Measurements from ENCODE around the gene TP53INP2.
A peak's percentile ranks its signal among the peaks of the same experiment; 100 is the strongest.
"Not testable (repeated sequence)": the region's sequence is repeated elsewhere in the genome, so short reads cannot be mapped to it uniquely, and the experiment has no call there.

TP53INP2 gene, protein sequence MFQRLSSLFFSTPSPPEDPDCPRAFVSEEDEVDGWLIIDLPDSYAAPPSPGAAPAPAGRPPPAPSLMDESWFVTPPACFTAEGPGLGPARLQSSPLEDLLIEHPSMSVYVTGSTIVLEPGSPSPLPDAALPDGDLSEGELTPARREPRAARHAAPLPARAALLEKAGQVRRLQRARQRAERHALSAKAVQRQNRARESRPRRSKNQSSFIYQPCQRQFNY

DNA sequence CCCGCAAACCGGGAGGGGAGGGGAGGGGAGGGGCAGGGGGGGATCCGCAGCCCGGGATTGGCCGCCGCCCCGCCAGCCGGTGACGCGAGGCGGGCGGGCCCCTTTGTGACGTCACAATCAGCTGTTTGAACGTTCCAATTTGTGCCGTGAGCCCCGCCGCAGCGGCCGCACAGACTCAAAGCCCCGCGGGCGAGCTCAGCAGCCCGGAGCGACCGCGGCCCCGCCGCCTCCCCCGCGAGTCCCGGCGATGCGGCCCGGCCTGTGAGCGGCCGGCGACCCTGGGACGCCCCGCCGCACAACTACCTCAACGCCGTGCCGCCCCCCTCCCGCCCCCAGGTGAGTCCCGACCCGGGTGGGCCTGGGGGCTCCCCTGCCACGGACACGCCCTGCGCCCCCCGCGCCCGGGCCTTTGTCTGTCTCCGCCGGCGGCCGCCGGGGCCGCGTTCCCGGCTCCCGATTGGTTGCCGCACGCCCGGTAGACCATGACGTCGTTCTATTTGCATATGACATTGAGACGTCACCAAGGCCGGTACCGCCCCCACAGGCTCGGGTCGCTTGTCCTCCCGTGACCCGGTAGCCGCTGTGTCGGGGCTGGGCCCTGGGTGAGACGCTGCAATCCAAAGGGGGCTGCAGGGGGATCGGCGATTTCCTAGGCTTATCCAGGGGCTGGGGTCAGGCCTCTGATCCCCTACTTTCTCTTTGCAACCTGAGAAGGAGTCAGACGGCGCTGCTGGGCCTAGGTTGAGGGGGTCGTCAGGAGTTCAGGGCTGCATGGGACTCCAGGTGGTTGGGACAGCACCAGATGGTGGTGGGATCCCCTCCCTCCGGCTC is at the start of gene TP53INP2:
TSS of gene TP53INP2 (plus strand) at position 168 of the 831 bp plus-strand sequence. CDS start 4,396 bp downstream, outside the sequence.
- peak; percentile 90 for DNase-seq

DNA sequence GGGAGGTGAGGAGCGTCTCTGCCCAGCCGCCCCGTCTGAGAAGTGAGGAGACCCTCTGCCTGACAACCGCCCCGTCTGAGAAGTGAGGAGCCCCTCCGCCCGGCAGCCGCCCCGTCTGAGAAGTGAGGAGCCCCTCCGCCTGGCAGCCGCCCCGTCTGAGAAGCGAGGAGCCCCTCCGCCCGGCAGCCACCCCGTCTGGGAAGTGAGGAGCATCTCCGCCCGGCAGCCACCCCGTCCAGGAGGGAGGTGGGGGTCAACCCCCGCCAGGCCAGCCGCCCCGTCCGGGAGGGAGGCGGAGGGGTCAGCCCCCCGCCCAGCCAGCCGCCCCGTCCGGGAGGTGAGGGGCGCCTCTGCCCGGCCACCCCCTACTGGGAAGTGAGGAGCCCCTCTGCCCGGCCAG is 45.5 kb upstream of the TP53INP2 start:
- not testable (repeated sequence) for DNase-seq

DNA sequence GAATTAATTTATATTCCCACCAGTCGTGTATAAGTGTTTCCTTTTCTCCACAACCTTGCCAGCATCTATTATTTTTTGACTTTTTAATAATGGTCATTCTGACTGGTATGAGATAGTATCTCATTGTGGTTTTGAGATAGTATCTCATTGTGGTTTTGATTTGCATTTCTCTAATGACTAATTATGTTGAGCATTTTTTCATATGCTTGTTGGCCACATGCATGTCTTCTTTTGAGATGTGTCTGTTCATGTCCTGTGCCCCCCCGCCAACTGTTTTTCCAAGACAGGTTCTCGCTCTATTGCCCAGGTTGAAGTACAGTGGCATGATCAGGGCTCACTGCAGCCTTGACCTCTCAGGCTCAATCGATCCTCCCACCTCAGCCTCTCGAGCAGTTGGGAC is 42.3 kb upstream of the TP53INP2 start:
- not testable (repeated sequence) for DNase-seq

DNA sequence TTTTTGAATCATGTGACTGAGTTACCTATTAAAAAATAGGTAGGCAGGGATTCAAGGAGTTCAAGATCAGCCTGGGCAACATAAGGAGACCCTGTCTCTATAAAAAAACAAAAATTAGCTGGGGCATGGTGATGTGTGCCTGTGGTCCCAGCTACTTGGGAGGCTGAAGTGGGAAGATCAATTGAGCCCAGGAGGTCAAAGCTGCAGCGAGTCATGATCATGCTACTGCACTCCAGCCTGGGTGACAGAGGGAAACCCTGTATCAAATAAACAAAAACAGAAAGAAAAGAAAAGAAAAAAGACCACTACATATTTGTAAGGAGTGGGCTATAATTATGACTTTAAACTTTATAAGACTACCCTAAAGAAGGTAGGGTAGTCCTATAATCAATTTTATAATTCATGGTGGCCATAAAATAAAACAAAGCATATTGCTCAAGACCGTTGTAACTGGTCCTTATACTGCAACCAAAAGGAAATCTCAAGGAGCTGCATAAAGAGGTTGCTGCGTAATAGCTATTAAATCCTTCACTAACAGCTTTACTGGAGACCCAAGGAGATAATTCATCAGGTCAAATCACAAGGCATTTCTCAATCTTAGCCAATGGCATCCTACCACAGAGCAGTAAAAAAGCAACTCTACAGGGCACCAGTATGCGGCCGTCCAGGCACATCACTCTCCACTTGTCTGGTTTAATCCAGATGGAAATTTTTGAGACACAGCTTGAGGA is 40.8 kb upstream of the TP53INP2 start:
- DNase-seq: no peak

DNA sequence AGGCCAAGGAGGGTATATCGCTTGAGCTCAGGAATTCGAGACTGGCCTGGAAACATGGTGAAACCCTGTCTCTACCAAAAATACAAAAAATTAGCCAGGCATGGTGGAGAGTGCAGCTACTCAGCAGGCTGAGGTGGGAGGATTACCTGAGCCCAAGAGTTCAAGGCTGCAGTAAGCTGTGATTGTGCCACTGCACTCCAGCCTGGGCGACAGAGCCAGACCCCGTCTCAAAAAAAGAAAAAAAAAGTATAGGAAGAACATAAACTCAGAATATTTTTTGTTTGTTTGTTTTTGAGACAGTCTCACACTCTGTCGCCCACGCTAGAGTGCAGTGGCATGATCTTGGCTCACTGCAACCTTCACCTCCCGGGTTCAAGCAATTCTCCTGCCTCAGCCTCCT is 39.4 kb upstream of the TP53INP2 start:
- DNase-seq: not testable (repeated sequence)

DNA sequence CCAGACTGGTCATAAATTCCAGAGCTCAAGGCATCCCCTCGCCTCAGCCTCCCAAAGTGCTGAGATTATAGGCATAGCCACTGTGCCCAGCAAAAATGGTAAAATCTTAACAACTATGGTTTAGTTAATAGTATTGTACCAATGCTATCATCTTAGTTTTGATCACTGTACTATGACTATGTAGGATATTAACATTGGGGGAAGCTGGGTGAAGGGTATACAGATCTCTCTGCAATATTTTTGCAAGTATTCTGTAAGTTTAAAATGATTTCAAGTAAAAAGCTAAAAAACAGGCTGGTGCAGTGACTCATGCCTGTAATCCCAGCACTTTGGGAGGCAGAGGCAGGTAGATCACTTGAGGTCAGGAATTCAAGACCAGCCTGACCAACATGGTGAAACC is 35.0 kb upstream of the TP53INP2 start:
- no peak for DNase-seq

DNA sequence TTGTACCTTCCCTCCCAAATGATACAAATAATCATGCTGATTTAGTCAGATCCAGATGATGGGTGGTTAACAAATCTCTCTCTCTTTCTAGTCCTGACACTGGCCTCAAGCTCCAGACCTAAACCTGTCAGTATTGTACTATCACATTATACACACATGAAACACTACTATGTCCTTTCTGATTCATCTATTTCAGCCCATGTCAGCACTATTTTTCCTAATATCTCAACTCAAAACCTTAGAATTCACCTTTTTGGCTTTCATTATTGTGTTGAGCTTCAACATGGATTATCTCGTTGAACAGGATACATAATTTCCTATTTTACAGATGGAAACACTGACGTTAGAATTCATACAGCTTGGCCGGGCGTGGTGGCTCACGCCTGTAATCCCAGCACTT is 30.7 kb upstream of the TP53INP2 start:
- DNase-seq: no peak

DNA sequence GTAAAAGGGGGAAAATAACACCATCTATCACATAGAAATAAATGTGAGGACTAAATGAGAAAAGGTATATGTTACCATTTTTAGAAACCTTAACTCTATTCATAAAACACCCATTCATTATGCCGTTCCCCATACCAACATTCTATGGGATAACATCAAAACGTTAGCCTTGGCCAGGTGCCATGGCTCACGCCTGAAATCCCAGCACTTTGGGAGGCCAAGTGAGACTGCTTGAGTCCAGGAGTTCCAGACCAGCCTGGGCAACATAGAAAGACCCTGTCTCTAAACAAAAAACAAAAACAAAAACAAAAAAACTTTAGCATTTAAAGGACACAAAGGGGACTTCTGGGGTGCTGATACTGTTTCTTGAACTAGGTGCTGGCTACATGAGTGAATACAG is 28.6 kb upstream of the TP53INP2 start:
- DNase-seq: no peak

DNA sequence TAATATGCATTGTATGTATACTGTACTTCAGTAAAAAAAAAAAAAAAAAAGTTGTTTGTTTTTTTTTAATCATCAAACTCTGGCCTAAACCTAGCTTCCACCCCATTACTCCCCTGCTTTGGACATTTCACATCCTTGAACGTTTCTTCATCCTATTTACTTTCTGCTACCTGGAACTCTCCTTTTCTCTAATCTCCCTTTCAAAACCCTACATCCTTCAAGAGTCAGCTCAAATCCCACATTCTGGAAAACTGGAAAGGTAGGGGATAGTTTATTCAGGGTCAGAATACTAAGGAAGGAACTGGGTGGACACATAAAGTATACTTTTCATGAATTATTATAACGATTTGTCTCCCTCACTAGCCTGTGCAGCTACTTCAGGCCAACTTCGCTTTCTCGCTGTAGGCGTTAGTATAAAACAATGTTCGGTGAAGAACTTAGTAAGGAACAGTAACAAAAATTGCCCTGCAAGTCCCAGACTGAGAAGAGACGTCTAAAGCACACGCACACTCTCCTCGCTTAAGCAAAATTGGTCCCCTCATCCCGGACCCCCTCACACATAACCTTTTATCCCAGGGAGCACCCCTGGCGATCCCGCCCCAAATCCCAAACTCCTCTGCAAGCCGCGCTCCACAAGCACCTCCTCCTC is 28.0 kb upstream of the TP53INP2 start:
- no peak for DNase-seq

DNA sequence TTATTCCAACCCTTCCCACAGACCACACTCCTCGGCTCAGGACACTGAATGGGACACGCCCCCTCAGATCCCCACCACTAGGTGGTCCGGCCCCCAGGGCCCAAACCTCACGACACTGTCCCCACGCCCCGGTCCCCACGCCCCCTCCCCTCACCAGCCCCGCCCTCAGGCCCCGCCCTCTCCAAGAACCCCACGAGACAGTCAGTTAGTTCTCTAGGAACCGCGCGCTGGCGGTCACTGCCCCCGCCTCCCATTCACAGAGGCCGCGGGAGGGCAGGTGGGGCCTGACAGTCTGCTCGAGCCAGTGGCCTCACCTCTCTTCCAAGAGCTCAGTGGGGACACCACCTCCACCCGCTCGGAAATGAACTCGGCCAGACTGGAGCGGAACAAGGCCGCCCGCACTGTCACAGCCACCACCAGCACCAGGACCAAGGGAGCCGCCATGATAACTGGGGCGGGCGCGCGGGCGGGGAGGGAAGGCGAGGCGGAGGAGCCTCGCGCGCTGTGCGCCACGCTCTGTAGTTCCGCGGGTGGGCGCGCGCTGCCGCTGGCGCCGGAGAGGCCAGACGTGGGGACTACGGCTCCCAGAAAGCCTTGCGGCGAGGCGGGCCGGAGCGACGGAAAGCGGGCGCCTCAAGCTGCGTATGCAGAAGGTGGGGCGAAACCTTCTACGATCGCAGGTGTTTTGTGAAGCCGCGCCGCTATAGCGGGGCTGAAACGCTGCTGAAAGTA is 27.3 kb upstream of the TP53INP2 start, which contains the start of gene PIGU:
TSS of gene PIGU (minus strand) at position 451 of the 732 bp plus-strand sequence. CDS start at position 444, 7 bp downstream.
- peak; percentile 95 for DNase-seq

DNA sequence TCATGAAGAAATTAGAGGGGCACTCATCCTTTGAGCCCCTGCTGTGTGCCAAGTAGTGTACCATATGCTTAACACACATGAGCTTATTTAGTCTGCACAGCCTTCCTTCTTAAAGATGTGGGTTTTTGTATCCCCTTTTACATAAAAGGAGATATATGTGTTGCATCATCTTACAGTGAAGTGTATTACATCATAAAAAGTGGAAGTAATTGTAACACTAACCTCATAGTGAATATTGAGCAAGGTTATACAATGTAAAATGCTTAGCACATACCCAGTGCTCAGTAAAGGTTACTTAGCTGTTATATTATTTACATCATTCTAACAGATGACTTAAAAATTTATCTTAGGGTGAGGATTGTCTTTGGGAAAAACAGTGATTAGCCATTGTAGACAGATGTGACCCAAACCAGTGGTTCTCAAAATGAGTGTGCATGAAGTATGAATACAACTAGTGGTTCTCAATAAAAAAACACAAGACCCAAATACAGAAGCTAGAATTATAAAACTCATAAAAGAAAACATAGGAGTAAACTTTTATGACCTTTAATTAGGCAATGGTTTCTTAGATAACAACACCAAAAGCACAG is 23.5 kb upstream of the TP53INP2 start:
- DNase-seq: peak; percentile 30

DNA sequence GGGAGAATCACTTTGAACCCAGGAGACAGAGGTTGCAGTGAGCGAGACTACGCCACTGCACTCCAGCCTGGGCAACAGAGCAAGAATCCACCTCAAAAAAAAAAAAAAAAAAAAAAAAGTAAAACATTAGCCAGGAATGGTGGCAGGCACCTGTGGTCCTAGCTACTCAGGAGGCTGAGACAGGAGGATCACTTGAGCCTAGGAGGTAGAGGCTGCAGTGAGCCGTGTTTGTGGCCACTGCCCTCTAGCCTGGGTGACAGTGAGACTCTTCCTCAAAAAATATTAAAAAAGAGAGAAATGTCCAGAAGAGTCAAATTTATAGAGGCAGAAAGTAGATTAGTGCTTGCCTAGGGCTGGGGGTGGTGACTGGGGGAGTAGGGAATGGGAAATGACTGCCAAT is 20.5 kb upstream of the TP53INP2 start:
- no peak for DNase-seq

DNA sequence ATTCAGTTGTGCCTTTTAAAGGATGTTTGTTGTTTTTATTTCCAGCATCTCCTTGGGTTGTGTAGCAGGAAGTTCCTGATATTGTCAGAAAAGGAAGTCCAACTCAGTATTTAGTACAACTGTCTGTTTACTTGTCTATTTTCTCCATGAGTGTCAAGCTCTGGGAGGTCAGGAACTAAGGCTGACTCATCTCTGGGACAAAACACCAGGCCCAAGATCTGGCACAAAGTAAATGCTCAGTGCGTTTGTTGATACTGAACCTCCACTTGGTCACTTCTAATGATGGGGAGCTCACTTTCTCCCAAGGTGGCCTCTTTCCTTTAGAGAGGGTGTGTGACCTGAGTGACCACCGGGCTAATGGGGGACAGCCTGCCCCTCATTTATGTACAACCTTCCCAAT is 14.7 kb upstream of the TP53INP2 start:
- DNase-seq: no peak

DNA sequence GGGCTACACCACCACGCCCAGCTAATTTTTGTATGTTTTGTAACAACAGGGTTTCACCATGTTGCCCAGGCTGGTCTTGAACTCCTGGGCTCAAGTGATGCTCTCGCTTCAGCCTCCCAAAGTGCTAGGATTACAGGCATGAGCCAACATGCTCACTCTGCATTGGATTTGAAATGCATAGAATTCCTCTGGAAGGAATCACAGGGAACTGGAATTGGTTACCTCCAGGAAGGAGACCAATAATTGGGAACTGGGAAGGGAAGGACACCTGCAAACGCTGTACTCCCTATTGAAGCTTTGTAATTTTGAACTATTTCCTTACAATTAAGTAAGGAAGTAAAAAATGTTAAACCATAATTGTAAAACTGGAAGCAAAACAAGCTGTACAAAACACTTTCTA is 12.3 kb upstream of the TP53INP2 start:
- no peak for DNase-seq

DNA sequence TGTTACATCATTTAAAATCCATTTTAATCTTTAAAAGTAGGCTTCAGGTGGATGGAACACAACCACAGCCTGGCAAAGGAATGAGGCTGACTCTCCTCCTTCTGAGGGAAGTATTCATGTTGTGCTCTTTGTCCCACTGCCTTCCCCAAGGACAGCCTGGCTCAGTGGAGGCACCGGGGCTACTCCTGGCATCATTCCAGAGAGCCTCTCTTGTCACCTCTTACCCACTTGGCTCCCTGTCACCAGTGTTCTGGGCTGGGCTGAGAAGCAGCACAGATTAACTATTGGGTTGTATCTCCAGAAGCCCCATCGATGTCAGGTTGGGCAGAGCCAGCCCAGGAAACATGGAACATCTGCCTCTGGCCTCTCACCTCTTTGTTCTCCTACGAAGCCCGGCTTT is 10.7 kb upstream of the TP53INP2 start:
- no peak for DNase-seq

DNA sequence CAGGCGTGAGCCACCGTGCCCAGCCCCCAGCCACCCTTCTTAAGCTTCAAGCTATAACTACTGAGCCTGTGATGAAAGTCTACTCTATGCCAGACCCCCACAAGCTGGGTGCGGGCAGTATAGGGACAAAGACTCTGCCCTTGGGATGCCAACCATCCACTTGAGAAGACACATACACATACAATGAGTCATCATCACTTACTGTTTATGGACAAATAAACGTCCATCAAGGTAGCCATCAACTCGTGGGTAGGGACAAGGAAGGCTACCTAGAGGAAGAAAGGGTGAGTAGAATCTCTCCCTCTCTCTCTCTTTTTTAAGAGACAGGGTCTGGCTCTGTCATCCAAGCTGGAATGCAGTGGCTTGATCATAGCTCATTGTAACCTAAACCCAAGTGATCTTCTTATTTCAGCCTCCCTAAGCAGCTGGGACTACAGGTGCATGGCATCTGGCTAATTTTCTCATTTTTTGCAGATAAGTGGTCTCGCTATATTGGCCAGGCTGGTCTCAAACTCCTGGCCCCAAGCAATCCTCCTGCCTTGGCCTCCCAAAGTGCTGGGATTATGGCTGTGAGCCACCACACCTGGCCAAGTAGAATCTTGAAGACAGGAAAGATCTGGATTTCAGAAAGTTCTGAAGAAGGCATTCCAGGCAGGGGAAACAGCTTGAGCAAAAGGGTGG is 2.6 kb upstream of the TP53INP2 start:
- no peak for DNase-seq

DNA sequence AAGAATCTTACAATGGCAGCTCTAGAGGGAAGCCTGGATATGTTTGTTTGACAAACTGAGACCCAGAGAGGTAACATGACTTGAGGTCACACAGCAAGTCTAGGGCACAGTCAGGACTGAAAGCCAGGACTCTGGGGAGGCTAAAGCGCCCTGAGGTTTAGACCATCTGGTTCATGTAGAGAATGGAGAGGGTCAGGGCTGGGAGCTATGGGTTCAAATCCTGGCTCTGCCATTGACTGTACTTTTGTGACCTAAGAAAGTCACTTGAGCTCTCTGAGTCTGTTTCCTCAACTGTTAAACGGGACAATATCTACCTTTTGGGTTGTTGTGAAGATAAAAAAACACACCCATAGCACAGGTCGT is 1.1 kb upstream of the TP53INP2 start:
- DNase-seq: no peak

DNA sequence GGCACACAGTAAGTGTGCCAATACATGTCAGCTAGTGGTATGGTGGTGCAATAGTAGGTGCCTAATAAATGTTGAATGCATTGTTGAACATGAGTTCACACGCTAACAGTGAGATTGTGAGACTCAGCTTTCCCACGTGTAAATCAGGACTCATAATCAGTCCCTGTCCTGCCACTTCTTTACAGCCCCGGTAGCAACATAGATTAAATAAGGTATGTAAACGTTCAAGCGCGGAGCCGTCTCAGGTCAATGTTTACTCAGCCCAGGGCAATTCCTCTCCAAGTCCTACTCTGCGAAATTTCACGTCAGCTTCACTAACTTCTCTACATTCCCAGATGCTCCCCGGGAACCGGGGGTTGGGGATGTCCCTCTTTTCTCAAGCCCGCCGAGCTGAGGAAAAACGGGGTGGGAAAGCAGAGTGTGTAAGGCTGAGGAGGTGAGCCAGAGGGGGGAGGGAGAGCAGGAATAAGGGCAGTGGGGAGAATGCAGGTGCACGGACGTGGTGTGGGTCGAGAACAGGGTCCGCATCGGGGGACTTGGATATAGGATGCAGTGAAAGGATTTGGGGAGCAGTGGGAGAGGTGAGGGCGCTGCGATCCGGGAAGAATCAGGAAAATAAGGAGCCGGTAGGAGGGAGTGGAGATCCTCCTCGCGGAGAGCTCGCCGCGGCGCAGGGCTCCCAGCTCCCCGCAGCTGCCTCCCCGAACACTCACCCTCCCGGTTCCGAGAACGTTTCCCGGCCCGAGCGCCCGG is 544 bp upstream of the TP53INP2 start:
- DNase-seq: peak; percentile 17

DNA sequence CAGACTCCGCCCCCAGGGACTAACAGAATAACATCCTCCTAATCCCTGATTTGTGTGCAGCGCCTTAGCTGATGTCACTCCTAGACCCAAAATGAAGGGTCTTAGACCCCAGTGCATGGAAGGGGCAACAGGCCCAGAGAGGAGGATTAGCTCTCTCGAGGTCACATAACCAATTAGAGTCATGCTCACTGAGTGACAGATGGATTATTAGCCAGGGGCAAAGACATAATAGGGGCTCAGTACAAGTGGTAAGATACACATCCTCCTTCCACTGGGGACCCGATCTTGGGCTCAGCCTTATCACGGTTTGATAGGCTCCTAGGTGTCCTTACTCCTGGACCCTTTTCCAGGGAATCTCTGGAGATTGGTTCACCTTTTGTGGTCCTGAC is 858 bp downstream of the TP53INP2 start:
- DNase-seq: no peak

DNA sequence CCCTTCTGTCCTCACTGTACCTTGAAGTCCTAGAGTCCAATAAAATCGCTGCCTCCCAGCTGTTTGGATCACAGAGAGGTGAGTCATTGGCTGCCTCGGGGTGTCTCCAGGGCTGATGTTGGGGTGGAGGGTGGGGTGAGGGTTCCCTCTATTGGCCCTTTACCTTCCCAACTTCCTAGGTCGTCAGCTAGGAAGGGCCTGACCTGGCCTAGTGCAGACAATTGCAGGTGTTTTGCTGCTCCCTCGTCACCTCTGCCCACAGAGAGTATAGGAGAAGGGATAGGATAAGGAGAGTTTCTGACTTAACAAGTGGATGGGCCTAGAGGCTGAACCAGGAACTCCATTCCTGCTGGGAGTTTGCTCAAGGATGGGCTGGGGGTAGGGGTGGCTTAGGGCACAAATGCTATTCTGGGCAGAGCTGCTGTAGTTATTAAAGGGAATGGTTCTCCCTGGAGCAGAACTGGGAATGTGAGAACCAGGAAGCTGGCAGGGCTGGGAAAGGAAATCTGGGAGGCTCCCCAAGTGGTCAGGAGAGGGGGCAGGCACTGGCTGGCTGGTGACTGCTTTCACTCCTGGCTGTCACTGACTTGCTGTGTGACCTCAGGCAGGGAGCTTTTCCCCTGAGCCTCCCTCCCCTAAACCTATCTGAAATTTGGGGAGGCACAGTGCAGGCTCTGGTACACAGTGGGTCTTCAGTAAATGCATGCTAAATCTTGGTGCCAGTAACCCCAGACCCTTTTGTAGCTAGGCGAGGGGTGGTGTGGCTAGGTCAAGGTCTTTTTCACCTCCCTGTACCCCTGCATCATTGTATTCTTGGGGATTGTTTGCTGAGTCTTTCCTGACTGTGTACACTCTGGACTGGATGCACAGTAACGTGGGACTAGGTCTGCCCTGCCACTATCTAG is 1.5 kb downstream of the TP53INP2 start:
- peak; percentile 25 for DNase-seq
